Epithelial cell of proximal tubule (primary cell): ENCODE data around the gene NEK10. TPM values are rescaled to one million over a fixed set of nuclear protein-coding genes. Genes with fewer than 3 reads are reported as not detected.
"Not testable (repeated sequence)": the region's sequence is repeated elsewhere in the genome, so short reads cannot be mapped to it uniquely, and the experiment has no call there.

ENCODE experiments used
- DNase-seq: peaks from one replicate; pipeline ENCODE4 v3.0.0-alpha.2; 2011; ENCODE audit warnings: low read depth
- H3K4me3 ChIP-seq: 2 replicates; pipeline ENCODE4 v1.5.1; 2011; ENCODE audit warnings: low read depth, mild to moderate bottlenecking, low read length
- CTCF ChIP-seq: conservative IDR thresholded peaks from 2 replicates; pipeline ENCODE4 v1.5.1; 2012; ENCODE audit warnings: low read depth, mild to moderate bottlenecking, low read length
- total RNA-seq: library from RNA; depleted of rRNA; stranded (reverse); fragments of >200 nt; gene quantifications from 2 replicates; pipeline ENCODE4 v1.2.3, GENCODE V29; 2015

The NEK10 gene
- total RNA-seq, 1 donor from 2014 or later, result 0.06 TPM

- no peak overlapping the region for H3K4me3 ChIP-seq
- TF ChIP-seq CTCF, result no peak
- no peak for DNase-seq
Observed at GRCh38 chr3:27290760-27291159, 78.4 kb downstream of the NEK10 start.

GRCh38 chr3:27289769-27290413 is 79.3 kb downstream of the NEK10 start:
- H3K4me3 ChIP-seq, result no peak overlapping the region
- no peak for TF ChIP-seq CTCF
- no peak for DNase-seq

GRCh38 chr3:27287052-27287451 is 82.1 kb downstream of the NEK10 start:
- no peak for DNase-seq
- TF ChIP-seq CTCF, result no peak
- H3K4me3 ChIP-seq, result no peak overlapping the region

- DNase-seq, H3K4me3 ChIP-seq: not testable (repeated sequence)
Observed at GRCh38 chr3:27286467-27286866, 82.7 kb downstream of the NEK10 start.

- DNase-seq, result no peak
- no peak overlapping the region for H3K4me3 ChIP-seq
- no peak for TF ChIP-seq CTCF
Observed at GRCh38 chr3:27285668-27286067, 83.5 kb downstream of the NEK10 start.

GRCh38 chr3:27281671-27282150 is 87.5 kb downstream of the NEK10 start:
- no peak for DNase-seq
- no peak for TF ChIP-seq CTCF
- H3K4me3 ChIP-seq, result no peak overlapping the region

- DNase-seq, result no peak
- H3K4me3 ChIP-seq, result no peak overlapping the region
- TF ChIP-seq CTCF, result peak; percentile 49
Observed at GRCh38 chr3:27279123-27279522, 90.1 kb downstream of the NEK10 start.
